HG02642 (cell line): ENCODE results near the gene MREG.

Experiments
- ATAC-seq: cut with Tn5 transposase; IDR thresholded peaks from one replicate; pipeline ENCODE4 v1.9.1; 2021; ENCODE audit warnings: mild to moderate bottlenecking; ENCODE audit not compliant: unreplicated experiment, poor library complexity

Gene MREG

GRCh38 chr2:215900203-215900611 lies 113.1 kb downstream of the MREG start:
- no peak for ATAC-seq

GRCh38 chr2:215899141-215900074 lies 113.9 kb downstream of the MREG start:
- no peak for ATAC-seq

- no peak for ATAC-seq
Measured at GRCh38 chr2:215898363-215898762, 115.0 kb downstream of the MREG start.

GRCh38 chr2:215896921-215897320 lies 116.4 kb downstream of the MREG start:
- no peak for ATAC-seq

- no peak for ATAC-seq
Measured at GRCh38 chr2:215895330-215895729, 118.0 kb downstream of the MREG start.
